Transverse colon (tissue), 4 donors: ENCODE results near the gene AKT1S1. TPM values are rescaled to one million over a fixed set of nuclear protein-coding genes. Genes with fewer than 3 reads are reported as not detected.

Experiments used
- DNase-seq: peaks from one replicate; pipeline ENCODE4 v3.0.0-alpha.2; 2019
- H3K27ac ChIP-seq, 4 donors: fragments of 200-600 bp; sonication (generic); 2 replicates each; pipeline ENCODE4 v1.5.1; 2016 to 2018; ENCODE audit warnings: inconsistent platforms in 4 of 4
- H3K27me3 ChIP-seq: fragments of 200-600 bp; sonication (generic); 2 replicates; pipeline ENCODE4 v1.5.1; 2017; ENCODE audit warnings: inconsistent platforms
- H3K36me3 ChIP-seq, 4 donors: fragments of 200-600 bp; sonication (generic); 2 replicates each; pipeline ENCODE4 v1.5.1; 2017 to 2019; ENCODE audit warnings: inconsistent platforms in 4 of 4
- H3K4me1 ChIP-seq, 4 donors: fragments of 200-600 bp; sonication (generic); 2 replicates each; pipeline ENCODE4 v1.5.1; 2017 to 2020; ENCODE audit warnings: inconsistent platforms in 4 of 4
- H3K4me3 ChIP-seq, 4 donors: fragments of 200-600 bp; sonication (generic); 1 replicate in 1 of 4; 2 replicates in 3 of 4; pipeline versions ENCODE4 v1.5.1 to v1.6.1; 2017 to 2019; ENCODE audit warnings: inconsistent platforms in 4 of 4
- H3K9me3 ChIP-seq, 2 donors: fragments of 200-600 bp; sonication (generic); 2 replicates each; pipeline ENCODE4 v1.5.1; 2017 to 2019; ENCODE audit warnings: inconsistent platforms in 2 of 2
- CTCF ChIP-seq, 5 experiments: fragments of 200-600 bp in 3 of 5; fragments of 450-650 bp in 2 of 5; sonication (generic) in 3 of 5; IDR thresholded peaks; 1 replicate in 2 of 5; 2 replicates in 3 of 5; pipeline ENCODE4 v1.5.1; 2016 to 2017; ENCODE audit warnings: antibody characterized with exemption in 5 of 5, inconsistent platforms in 3 of 5, mild to moderate bottlenecking in 2 of 5, moderate library complexity in 1 of 5
- EP300 ChIP-seq: sonication (generic); formaldehyde crosslinking; IDR thresholded peaks from one replicate; pipeline ENCODE4 v1.6.1; 2017; ENCODE audit warnings: antibody characterized with exemption, low read depth
- POLR2A ChIP-seq: fragments of 450-650 bp; IDR thresholded peaks from one replicate; pipeline ENCODE4 v1.6.1; 2016; ENCODE audit warnings: antibody characterized with exemption, mild to moderate bottlenecking, moderate library complexity
- POLR2AphosphoS5 ChIP-seq, 3 donors: sonication (generic); formaldehyde crosslinking; IDR thresholded peaks; one replicate each; pipeline ENCODE4 v1.6.1; 2016; ENCODE audit warnings: antibody characterized with exemption in 3 of 3
- WGBS, 2 donors: methylation state at CpG; one replicate each; pipeline ENCODE4 v1.1.5; 2018; ENCODE audit warnings: low coverage in 1 of 2; 5-methylcytosine and 5-hydroxymethylcytosine counted together
- in situ Hi-C, 4 donors: fragments of 200-750 bp; cut with MboI; loops; one replicate each; pipeline versions ENCODE4 v1.15.0 to v1.15.1; 2017; ENCODE audit warnings: low sequenced_read_pairs in 3 of 4, low pct_ligation_motif_present in 1 of 4, low pct_unique_long_range_greater_than_20kb in 1 of 4
- intact Hi-C: fragments of 100-400 bp; cut with DNase I; formaldehyde crosslinking; loops from one replicate; pipeline ENCODE4 v1.15.1; 2023; ENCODE audit warnings: low total_unique reads
- total RNA-seq, 4 donors: library from RNA; depleted of rRNA; stranded (reverse); fragments of >200 nt; gene quantifications; one replicate each; pipeline ENCODE4 v1.1.0, GENCODE V29; 2016

AKT1S1 gene
- total RNA-seq, 4 donors from 2014 or later = 15.3 to 29.7 (median 22.7) TPM

GRCh38 chr19:49879243-49879963 is 2.2 kb upstream of the AKT1S1 start:
- 94 to 100% methylated on average over 4 to 12 of the region's 12 CpGs for WGBS, 2 donors
- TF ChIP-seq EP300 = no peak
- no peak for TF ChIP-seq CTCF (IDR thresholded peaks at IDR 0.05)
- TF ChIP-seq POLR2A = no peak
- no peak for TF ChIP-seq POLR2AphosphoS5 (IDR thresholded peaks at IDR 0.05)
- intact Hi-C loops (no loop called here), in situ Hi-C loops (no loop called here)
- no peak overlapping the region for H3K4me3 ChIP-seq
- H3K27ac ChIP-seq = no peak overlapping the region
- no peaks in the 10 kb centered on the region for H3K27me3 ChIP-seq
- DNase-seq = no peak
- H3K9me3 ChIP-seq = no peaks in the 10 kb centered on the region
- peaks cover 11 to 24% (median 17%) of the 10 kb centered on the region in 4 donors for H3K4me1 ChIP-seq
- peaks cover 0 to 44% (median 24%) of the 10 kb centered on the region in 4 donors for H3K36me3 ChIP-seq

- in situ Hi-C loops = no loop called here
- Histone ChIP-seq H3K36me3 (peaks cover 0 to 37% (median 20%) of the 10 kb centered on the region in 4 donors), H3K27ac (peak overlapping the region; percentile 96 to 99 (median 98))
These were observed 1.6 kb upstream of the AKT1S1 start for GRCh38 chr19:49878744-49879070.

GRCh38 chr19:49877879-49878743 is 956 bp upstream of the AKT1S1 start:
- intact Hi-C loops = loop anchor here (1.0 kb wide), 1 partner anchor 48 kb away; no protein-coding TSS in a partner anchor
- H3K9me3 ChIP-seq = no peaks in the 10 kb centered on the region
- H3K27ac ChIP-seq = peak overlapping the region; percentile 96 to 99 (median 98)
- DNase-seq = peak; percentile 99
- peaks cover 0 to 31% (median 17%) of the 10 kb centered on the region in 4 donors for H3K36me3 ChIP-seq
- in situ Hi-C loops = no loop called here
- H3K27me3 ChIP-seq = no peaks in the 10 kb centered on the region
- WGBS, 2 donors = 15 to 55% methylated on average over 5 to 24 of the region's 41 CpGs
- TF ChIP-seq EP300 (no peak), POLR2A (peak; percentile 5), POLR2AphosphoS5 (IDR thresholded peaks at IDR 0.05) (no peak)
- H3K4me1 ChIP-seq = peaks cover 11 to 24% (median 17%) of the 10 kb centered on the region in 4 donors
- peak overlapping the region; percentile 50 to 98 (median 78) for H3K4me3 ChIP-seq

More at GRCh38 chr19:49878744-49879070, 1.6 kb upstream of the AKT1S1 start:
- H3K9me3 ChIP-seq = no peaks in the 10 kb centered on the region
- DNase-seq = no peak
- peak overlapping the region in 1 of 4 donors; percentile 98 for H3K4me3 ChIP-seq
- H3K4me1 ChIP-seq = peaks cover 11 to 24% (median 17%) of the 10 kb centered on the region in 4 donors
- WGBS, 2 donors = 86% methylated on average over 9 of the region's 9 CpGs; no CpG with 5 or more reads in 1 of the 2 donors
- no peaks in the 10 kb centered on the region for H3K27me3 ChIP-seq
- no peak for TF ChIP-seq CTCF (IDR thresholded peaks at IDR 0.05)
- no peak for TF ChIP-seq POLR2A
- TF ChIP-seq POLR2AphosphoS5 (IDR thresholded peaks at IDR 0.05) = no peak
- no peak for TF ChIP-seq EP300
- intact Hi-C loops = loop anchor here (1.0 kb wide), 1 partner anchor 48 kb away; no protein-coding TSS in a partner anchor

GRCh38 chr19:49876422-49877019 is 634 bp downstream of the AKT1S1 start:
- DNase-seq = peak; percentile 98
- Histone ChIP-seq H3K27ac (peak overlapping the region; percentile 96 to 99 (median 98)), H3K27me3 (no peaks in the 10 kb centered on the region), H3K4me3 (peak overlapping the region; percentile 91 to 98 (median 93)), H3K4me1 (peaks cover 11 to 24% (median 17%) of the 10 kb centered on the region in 4 donors), H3K36me3 (peaks cover 0 to 16% (median 7%) of the 10 kb centered on the region in 4 donors), H3K9me3 (no peaks in the 10 kb centered on the region)
- in situ Hi-C loops (no loop called here), intact Hi-C loops (no loop called here)
- WGBS, 2 donors = 1% methylated on average over 28 of the region's 46 CpGs; no CpG with 5 or more reads in 1 of the 2 donors
- TF ChIP-seq POLR2A (peak; percentile 55), POLR2AphosphoS5 (IDR thresholded peaks at IDR 0.05) (peak in 2 of 3 donors; percentile 5 to 21), CTCF (IDR thresholded peaks at IDR 0.05) (no peak)
